HG03469 (cell line): ENCODE results near the gene ASB14.
"Not testable (repeated sequence)": the region's sequence is repeated elsewhere in the genome, so short reads cannot be mapped to it uniquely, and the experiment has no call there.

Source experiments
- ATAC-seq: cut with Tn5 transposase; IDR thresholded peaks from one replicate; pipeline ENCODE4 v1.9.1; 2021; ENCODE audit warnings: mild to moderate bottlenecking, moderate library complexity, moderate number of reproducible peaks; ENCODE audit not compliant: unreplicated experiment

The ASB14 gene

DNA sequence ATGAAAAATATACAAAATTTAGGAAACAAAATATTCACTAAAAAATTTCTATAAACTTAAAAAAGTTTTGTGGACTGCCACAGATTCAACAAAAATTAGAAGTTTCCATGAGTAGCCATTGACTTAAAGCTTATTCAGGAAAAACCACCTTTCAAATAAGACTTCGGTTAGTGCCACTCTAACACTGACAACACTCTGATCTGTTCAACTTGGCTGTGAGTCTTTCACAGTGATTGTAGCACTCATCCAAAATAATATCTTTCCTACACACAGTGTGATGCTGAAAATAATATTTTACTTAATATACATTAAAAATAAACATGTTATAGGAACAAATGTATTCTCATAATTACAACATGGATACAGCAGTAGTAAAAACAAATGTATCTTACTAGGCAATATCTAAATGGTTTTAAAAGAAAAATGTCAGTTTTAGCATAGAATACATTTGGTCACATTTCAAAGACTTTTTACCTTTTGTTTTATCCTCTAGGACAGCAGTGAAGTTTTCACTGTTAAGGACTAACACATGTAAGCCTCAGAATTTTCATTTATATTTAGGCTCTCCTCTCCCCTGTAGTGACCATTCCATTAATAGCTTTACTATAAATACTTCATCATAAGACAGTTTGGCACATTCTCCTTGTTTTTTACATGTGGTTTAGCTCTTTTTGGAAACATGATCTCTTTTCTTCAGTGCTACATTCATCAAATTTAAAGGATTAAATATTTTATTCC lies at the start of gene ASB14:
ASB14 (minus strand) TSS at position 527 of the 738 bp plus-strand sequence. CDS start 652 bp downstream, outside the sequence.
- ATAC-seq: no peak

- not testable (repeated sequence) for ATAC-seq
Measured at GRCh38 chr3:57339071-57339642, 46.7 kb upstream of the ASB14 start.

- not testable (repeated sequence) for ATAC-seq
Measured at GRCh38 chr3:57338272-57339070, 46.0 kb upstream of the ASB14 start.

DNA sequence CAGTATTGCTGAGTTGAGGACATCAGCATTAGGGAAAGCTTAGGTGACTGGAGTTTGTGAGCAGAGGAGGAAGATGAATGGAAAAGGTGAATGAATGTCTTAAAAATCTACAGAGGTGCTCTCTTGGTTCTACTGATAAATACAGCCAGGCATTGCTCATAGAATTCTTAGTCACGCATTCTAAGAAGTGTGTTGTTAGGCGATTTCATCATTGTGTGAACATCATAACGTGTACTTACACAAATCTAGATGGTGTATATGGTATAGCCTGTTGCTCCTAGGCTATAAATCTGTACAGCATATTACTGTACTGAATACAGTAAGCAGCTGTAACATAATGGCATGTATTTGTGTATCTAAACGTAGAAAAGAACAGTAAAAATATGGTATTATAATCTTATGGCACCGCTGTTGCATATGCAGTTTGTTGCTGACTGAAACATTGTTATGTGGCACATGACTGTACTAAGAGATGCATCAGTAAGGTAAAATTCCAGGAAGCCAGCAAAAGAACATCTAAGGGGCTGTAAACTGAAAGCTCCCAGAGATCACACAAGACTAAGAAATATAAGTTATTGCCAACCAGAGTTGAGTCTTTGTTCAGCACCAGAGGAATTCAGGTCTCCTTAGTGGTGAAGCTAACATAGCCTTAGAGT lies 42.9 kb upstream of the ASB14 start:
- ATAC-seq: no peak

- ATAC-seq: no peak
Measured at GRCh38 chr3:57331078-57331610, 38.7 kb upstream of the ASB14 start.

DNA sequence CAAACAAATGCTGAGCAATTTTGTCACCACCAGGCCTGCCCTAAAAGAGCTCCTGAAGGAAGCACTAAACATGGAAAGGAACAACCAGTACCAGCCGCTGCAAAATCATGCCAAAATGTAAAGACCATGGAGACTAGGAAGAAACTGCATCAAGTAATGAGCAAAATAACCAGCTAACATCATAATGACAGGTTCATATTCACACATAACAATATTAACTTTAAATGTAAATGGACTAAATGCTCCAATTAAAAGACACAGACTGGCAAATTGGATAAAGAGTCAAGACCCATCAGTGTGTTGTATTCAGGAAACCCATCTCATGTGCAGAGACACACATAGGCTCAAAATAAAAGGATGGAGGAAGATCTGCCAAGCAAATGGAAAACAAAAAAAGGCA lies 34.0 kb upstream of the ASB14 start:
- not testable (repeated sequence) for ATAC-seq

- no peak for ATAC-seq
Measured at GRCh38 chr3:57314204-57314603, 21.7 kb upstream of the ASB14 start.

DNA sequence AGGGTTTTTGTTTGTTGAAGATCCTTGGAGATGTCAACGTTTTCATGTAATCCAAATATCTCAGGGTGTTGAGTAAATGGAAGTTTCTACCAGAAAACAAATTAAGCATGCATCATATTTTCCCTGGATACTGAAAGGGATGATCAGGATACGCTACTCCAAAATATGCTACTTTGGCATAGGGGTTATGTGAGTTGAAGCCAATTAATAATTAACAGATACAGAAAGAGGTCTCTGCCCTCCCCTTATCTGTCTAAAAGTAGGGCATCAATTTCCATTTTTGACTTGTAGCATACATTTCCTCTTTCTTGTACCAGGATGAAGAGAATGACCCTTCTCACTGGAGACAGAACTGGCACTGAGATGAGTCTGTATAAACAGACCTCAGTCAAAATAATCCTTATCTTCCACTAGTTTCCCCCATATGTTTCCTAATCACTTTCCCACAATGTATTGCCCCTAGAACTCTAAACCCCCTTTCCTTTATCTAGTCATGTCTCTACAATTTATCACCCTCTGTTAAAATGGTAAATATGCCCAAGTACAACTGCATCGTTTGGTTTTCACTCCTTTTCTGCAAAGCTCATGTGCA lies 17.4 kb upstream of the ASB14 start:
- no peak for ATAC-seq

GRCh38 chr3:57303520-57303919 lies 11.0 kb upstream of the ASB14 start:
- ATAC-seq: not testable (repeated sequence)

DNA sequence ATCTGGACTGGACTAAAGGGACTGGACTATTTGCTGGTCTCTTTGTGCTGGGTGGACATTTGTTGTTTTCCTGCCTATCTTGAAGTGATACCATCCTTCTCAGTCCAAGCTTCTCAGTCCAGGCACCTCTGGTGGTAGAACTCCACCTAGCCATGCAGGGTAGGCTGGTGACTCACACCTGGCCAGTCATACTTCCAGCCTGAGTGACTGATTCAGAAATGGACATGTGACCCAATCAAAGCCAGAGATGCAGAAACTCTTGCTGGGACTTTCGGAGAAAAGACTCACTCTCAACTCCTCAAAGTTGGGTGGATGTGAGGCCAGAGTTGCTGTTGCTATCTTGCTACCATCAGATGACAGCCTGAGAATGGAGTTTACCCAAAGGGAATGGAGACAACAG lies 5.6 kb upstream of the ASB14 start:
- ATAC-seq: no peak

DNA sequence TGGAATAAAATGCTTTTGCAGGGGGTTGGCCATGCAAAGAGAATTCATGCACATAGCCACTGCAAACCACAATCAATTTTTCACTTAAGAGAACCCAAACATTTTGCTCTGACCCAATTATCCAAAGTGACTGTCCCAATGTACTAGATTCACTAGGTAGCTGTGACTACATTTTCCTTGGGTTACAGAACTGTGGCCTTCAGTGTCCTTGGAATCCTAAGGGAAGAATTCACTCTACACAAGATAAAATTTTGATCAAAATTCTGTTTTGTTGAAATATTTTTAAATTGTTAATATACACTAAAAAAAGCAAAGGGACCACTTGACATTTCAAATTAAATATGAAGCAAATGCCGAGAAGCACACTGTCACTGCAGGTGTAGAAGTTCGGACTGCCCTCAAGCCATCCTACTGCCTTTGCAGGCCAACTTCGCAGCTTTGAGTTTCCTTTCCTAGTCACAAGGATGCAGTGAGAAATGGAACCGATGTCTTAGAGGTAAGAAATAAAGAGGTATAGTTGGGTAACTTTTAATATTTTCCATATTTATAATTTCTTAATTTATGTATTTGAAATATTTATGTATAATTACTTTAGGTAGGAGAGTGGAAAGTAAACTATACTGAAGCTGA lies 527 bp upstream of the ASB14 start:
- no peak for ATAC-seq

GRCh38 chr3:57288403-57288802 lies 4.1 kb downstream of the ASB14 start:
- no peak for ATAC-seq

GRCh38 chr3:57287205-57287604 lies 5.3 kb downstream of the ASB14 start:
- ATAC-seq: no peak

DNA sequence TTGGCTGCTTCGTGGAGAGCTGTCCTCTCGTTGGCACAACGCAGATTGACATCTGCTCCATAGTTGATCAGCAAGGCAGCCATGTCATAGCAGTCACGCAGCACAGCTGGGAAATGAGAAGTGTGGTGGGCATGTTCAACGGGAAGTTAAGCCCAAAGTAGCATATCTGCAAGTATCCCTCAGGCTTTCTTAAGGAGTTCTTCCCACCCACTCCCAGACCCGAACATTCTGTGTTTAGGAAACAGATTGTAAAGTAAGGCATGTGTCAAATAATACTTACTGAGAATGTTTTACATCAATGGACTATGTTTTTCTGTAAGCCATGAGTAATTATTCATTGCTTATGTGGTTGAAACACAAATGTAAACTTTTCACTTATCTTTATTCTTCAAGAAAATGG lies 9.2 kb downstream of the ASB14 start:
- ATAC-seq: no peak

GRCh38 chr3:57281715-57282114 lies 10.8 kb downstream of the ASB14 start:
- ATAC-seq: no peak

DNA sequence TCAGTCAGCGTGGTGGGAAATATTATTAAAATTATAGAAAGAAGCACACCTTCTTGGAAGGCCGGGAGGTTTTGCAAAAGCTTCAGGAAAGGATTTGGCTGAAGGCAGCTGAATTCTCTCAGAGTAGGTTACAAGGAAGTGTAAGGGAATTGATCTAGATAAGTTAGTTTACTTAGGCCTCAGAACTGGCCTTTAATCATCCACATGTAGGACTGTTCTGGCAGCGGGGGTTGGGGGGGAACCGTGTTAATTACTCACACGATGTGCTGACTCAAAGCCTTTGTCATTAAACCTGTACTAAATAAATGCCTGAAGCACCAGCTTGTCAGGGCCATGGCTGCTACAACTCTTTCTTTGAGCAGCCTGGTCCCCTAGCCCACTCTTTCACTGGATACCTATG lies 12.8 kb downstream of the ASB14 start:
- ATAC-seq: no peak

- ATAC-seq: no peak
Measured at GRCh38 chr3:57278237-57278636, 14.2 kb downstream of the ASB14 start.

DNA sequence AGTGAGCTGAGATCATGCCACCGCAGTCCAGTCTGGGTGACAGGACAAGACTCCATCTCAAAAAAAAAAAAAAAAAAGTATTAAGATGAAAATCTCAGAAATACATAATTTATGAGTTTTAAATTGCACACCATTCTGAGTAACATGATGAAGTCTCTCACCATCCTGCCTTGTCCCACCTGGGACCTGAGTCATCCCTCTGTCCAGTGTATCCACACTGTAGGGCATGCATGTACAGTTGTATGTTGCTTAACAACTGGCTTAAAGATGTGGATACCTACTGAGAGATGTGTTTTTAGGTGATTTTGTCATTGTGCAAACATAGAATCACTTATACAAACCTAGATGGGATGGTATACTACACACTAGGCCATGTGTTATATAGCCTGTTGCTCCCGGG lies 17.1 kb downstream of the ASB14 start:
- no peak for ATAC-seq

- no peak for ATAC-seq
Measured at GRCh38 chr3:57274845-57275244, 17.6 kb downstream of the ASB14 start.

DNA sequence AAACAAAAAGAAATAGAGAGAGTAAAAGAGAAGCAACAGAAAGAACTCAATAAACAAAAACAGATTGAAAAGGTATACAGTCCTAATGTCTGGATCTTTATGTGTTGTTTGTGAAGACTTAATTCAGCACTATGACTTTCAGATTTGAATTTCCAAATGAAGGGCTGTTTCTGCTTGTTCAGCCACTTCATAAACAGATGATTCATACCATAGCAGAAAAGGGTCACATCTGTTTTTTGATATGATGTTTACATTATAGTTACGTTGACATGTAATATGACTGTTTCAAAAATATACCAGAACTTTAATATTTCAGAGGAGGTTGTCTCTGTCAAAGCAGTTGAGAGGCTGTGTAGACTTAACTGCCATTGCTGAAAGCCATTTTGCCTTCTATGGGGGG lies 24.1 kb downstream of the ASB14 start:
- no peak for ATAC-seq
